ENCODE results near the gene CENPV. TPM values are rescaled to one million over a fixed set of nuclear protein-coding genes. Genes with fewer than 3 reads are reported as not detected.
A peak's percentile ranks its signal among the peaks of the same experiment; 100 is the strongest.

CENPV gene
- total RNA-seq, 2 experiments from 2014 or later, result 18.5 to 19.4 TPM

DNA sequence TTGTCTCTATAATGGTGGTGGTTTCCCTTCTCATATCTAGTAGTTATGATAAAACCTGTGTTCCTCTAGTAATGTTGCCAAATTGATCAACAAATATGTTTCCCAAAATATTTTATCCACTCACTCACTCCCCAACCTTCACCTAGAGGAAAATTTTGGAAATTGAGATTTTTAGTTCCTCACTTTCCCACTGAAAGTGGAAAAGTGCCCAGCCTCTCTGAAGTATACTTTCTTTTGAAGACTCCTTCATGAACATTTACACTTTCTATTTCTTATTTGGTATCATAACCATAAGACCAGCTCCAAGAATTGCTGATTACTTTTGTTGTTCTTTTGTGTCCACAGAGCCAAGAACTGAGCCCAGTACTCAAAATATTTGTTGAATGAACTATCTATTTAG, 5.1 kb upstream of the CENPV start:
- no peak overlapping the region for H3K27ac Mint-ChIP-seq
- H3K4me1 ChIP-seq (ENCODE audit: insufficient read depth, low read length), result peaks cover 7% of the 10 kb centered on the region
- H3K4me3 ChIP-seq (ENCODE audit: low read length), result no peak overlapping the region
- TF ChIP-seq, protein P1, sequence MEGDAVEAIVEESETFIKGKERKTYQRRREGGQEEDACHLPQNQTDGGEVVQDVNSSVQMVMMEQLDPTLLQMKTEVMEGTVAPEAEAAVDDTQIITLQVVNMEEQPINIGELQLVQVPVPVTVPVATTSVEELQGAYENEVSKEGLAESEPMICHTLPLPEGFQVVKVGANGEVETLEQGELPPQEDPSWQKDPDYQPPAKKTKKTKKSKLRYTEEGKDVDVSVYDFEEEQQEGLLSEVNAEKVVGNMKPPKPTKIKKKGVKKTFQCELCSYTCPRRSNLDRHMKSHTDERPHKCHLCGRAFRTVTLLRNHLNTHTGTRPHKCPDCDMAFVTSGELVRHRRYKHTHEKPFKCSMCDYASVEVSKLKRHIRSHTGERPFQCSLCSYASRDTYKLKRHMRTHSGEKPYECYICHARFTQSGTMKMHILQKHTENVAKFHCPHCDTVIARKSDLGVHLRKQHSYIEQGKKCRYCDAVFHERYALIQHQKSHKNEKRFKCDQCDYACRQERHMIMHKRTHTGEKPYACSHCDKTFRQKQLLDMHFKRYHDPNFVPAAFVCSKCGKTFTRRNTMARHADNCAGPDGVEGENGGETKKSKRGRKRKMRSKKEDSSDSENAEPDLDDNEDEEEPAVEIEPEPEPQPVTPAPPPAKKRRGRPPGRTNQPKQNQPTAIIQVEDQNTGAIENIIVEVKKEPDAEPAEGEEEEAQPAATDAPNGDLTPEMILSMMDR (IDR thresholded peaks at IDR 0.05), result no peak
- ChIA-PET CTCF (no interaction called here), POLR2A (no interaction called here)
- no peaks in the 10 kb centered on the region for H3K36me3 ChIP-seq (ENCODE audit: insufficient read depth, low read length)
- H3K9me3 ChIP-seq (ENCODE audit: control insufficient read depth in 1 of 2, insufficient read depth in 1 of 2, low read length in 2 of 2), result no peaks in the 10 kb centered on the region
- H3K4me1 Mint-ChIP-seq (ENCODE audit: low read depth), result no peaks in the 10 kb centered on the region
- H3K27me3 ChIP-seq (ENCODE audit: control insufficient read depth in 1 of 2, insufficient read depth in 2 of 2, low read length in 2 of 2), result no peaks in the 10 kb centered on the region
- no peak for DNase-seq
- peaks cover 3% of the 10 kb centered on the region for H3K36me3 Mint-ChIP-seq (ENCODE audit: low read depth)
- no peaks in the 10 kb centered on the region for H3K27me3 Mint-ChIP-seq
- H3K27ac ChIP-seq (ENCODE audit: low read depth in 1 of 2, low read length in 2 of 2), result no peak overlapping the region
- intact Hi-C loops (cut with DNase I, micrococcal nuclease), result no loop called here
- no peak overlapping the region for H3K4me3 Mint-ChIP-seq
- no peaks in the 10 kb centered on the region for H3K9me3 Mint-ChIP-seq
- ATAC-seq (ENCODE audit: poor library complexity), result no peak

DNA sequence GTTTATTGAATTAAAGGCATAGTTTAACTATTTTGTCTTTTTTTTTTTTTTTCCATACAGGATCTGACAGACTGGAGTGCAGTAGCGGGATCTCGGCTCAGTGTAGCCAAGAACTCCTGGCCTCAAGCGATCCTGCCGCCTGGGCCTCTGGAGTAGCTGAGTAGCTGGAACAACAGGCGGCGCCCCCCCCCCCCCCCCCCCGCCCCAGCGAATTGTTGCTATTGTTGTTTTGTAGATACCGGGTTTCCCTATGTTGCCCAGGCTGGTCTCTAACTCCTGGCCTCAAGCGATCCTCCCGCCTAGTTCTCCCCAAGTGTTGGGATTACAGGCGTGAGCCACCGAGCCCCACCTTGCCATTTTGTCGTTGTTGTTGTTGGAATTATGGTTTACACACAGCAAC, 1.3 kb upstream of the CENPV start:
- H3K27ac Mint-ChIP-seq, result no peak overlapping the region

DNA sequence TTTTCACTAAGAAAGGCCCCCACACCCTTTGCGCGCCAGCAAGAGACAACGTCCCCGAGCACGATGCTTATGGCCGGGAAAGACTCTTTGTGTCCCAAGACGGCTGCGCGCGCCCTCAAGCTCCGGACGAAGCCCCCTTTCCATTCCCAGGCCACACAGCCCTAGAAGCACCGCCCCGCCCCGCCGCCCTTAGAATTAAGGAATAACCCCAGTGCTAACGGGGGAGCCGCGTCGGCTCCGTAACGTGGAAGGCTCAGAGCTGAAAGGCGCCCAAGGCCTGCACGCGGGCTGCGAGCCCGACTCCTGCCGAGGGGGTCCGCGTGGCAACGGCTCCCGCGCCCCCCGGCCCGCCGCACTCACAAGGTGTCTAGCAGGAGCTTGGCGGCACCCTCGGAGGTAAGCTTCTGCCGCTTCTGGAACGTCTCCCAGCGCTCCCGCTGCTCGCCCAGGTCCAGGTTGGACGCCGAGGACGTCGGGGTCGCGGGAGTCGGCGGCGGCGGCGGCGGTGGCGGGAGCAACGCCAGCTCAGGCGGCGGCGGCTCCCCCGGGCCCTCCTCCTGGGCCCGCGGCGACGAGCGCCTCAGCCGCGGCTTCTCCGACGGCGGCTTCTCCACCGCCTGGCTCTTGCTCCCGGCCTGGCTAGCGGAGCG, 477 bp downstream of the CENPV start:
- no peaks in the 10 kb centered on the region for H3K27me3 ChIP-seq (ENCODE audit: control insufficient read depth in 1 of 2, insufficient read depth in 2 of 2, low read length in 2 of 2)
- H3K36me3 ChIP-seq (ENCODE audit: insufficient read depth, low read length), result peaks cover 11% of the 10 kb centered on the region
- peaks cover 19% of the 10 kb centered on the region for H3K4me1 ChIP-seq (ENCODE audit: insufficient read depth, low read length)
- H3K9me3 Mint-ChIP-seq, result no peaks in the 10 kb centered on the region
- no peaks in the 10 kb centered on the region for H3K27me3 Mint-ChIP-seq
- ChIA-PET POLR2A (interaction anchor here (0.7 to 2.5 kb wide), 13 partner anchors 11 to 953 kb away, joined by 3 to 26 read pairs (median 6); partner anchors contain the start of genes PIGL, TRPV2 and UBB), CTCF (interaction anchor here (0.7 to 3.7 kb wide), 8 partner anchors 11 to 169 kb away, joined by 3 to 26 read pairs (median 4); partner anchors contain the start of gene UBB)
- H3K27ac Mint-ChIP-seq, result peak overlapping the region; percentile 72
- intact Hi-C loops (cut with DNase I, micrococcal nuclease), result loop anchor here in 1 of 2 experiments (2.0 to 5.0 kb wide), 2 partner anchors 28 to 135 kb away; partner anchors contain the start of genes NCOR1, PIGL and UBB
- peak; percentile 65 for ATAC-seq (ENCODE audit: poor library complexity)
- no peak overlapping the region for H3K27ac ChIP-seq (ENCODE audit: low read depth in 1 of 2, low read length in 2 of 2)
- peak overlapping the region; percentile 73 for H3K4me3 ChIP-seq (ENCODE audit: low read length)
- H3K4me3 Mint-ChIP-seq, result peak overlapping the region; percentile 97
- no peaks in the 10 kb centered on the region for H3K9me3 ChIP-seq (ENCODE audit: control insufficient read depth in 1 of 2, insufficient read depth in 1 of 2, low read length in 2 of 2)
- peaks cover 17% of the 10 kb centered on the region for H3K4me1 Mint-ChIP-seq (ENCODE audit: low read depth)
- DNase-seq, result peak in 11 of 14 experiments; percentile 3 to 54 (median 13)
- TF ChIP-seq, protein P1 (IDR thresholded peaks at IDR 0.05), result no peak
- peaks cover 21% of the 10 kb centered on the region for H3K36me3 Mint-ChIP-seq (ENCODE audit: low read depth)

More for the DNA sequence above, 1.3 kb upstream of the CENPV start:
- Histone ChIP-seq H3K4me3 (ENCODE audit: low read length) (no peak overlapping the region), H3K27ac (ENCODE audit: low read depth in 1 of 2, low read length in 2 of 2) (no peak overlapping the region), H3K27me3 (ENCODE audit: control insufficient read depth in 1 of 2, insufficient read depth in 2 of 2, low read length in 2 of 2) (no peaks in the 10 kb centered on the region), H3K4me1 (ENCODE audit: insufficient read depth, low read length) (peaks cover 19% of the 10 kb centered on the region), H3K36me3 (ENCODE audit: insufficient read depth, low read length) (peaks cover 1% of the 10 kb centered on the region), H3K9me3 (ENCODE audit: control insufficient read depth in 1 of 2, insufficient read depth in 1 of 2, low read length in 2 of 2) (no peaks in the 10 kb centered on the region)
- Mint-ChIP-seq H3K36me3 (ENCODE audit: low read depth) (peaks cover 12% of the 10 kb centered on the region), H3K4me1 (ENCODE audit: low read depth) (peaks cover 17% of the 10 kb centered on the region), H3K4me3 (peak overlapping the region; percentile 58), H3K9me3 (no peaks in the 10 kb centered on the region), H3K27me3 (no peaks in the 10 kb centered on the region)
- intact Hi-C loops (cut with DNase I, micrococcal nuclease), result loop anchor here in 1 of 2 experiments (5.0 kb wide), 1 partner anchor 137 kb away; the partner anchor contains the start of genes NCOR1 and PIGL
- ATAC-seq (ENCODE audit: poor library complexity) (no peak), DNase-seq (no peak)
- CTCF ChIA-PET, result interaction anchor here (3.7 kb wide), 1 partner anchor 9 kb away, joined by 26 read pairs; no protein-coding TSS in a partner anchor
- TF ChIP-seq, protein P1 (IDR thresholded peaks at IDR 0.05), result no peak
- POLR2A ChIA-PET, result interaction anchor here (1.9 kb wide), 1 partner anchor 61 kb away, joined by 6 read pairs; the partner anchor contains the start of gene TRPV2

Data from CD4-positive, alpha-beta T cell (primary cell).